ENCODE results near the gene SLC49A3.
"Not testable (repeated sequence)": the region's sequence is repeated elsewhere in the genome, so short reads cannot be mapped to it uniquely, and the experiment has no call there.

Gene SLC49A3

GRCh38 chr4:668219-668618 is 20.7 kb downstream of the SLC49A3 start:
- H3K36me3 Mint-ChIP-seq (ENCODE audit: insufficient read depth) = peaks cover 35% of the 10 kb centered on the region
- not testable (repeated sequence) for H3K27me3 Mint-ChIP-seq; H3K9me3 Mint-ChIP-seq; H3K4me3 Mint-ChIP-seq; ATAC-seq (replicated peaks); H3K4me1 Mint-ChIP-seq (ENCODE audit: low read depth in 2 of 2); DNase-seq; H3K27ac Mint-ChIP-seq

- H3K36me3 Mint-ChIP-seq (ENCODE audit: insufficient read depth) = peaks cover 34% of the 10 kb centered on the region
- no peaks in the 10 kb centered on the region for H3K9me3 Mint-ChIP-seq
- DNase-seq = no peak
- no peak overlapping the region for H3K4me3 Mint-ChIP-seq
- peaks cover 0 to 11% of the 10 kb centered on the region in 2 donors for H3K4me1 Mint-ChIP-seq (ENCODE audit: low read depth in 2 of 2)
- H3K27ac Mint-ChIP-seq = no peak overlapping the region
- H3K27me3 Mint-ChIP-seq = no peaks in the 10 kb centered on the region
- no peak for ATAC-seq (replicated peaks)
Measured at GRCh38 chr4:667545-667925, 21.4 kb downstream of the SLC49A3 start.

GRCh38 chr4:666822-667544 is 22.0 kb downstream of the SLC49A3 start:
- no peak for DNase-seq
- ATAC-seq (replicated peaks) = no peak
- no peak overlapping the region for H3K4me3 Mint-ChIP-seq
- no peaks in the 10 kb centered on the region for H3K27me3 Mint-ChIP-seq
- peaks cover 28% of the 10 kb centered on the region for H3K36me3 Mint-ChIP-seq (ENCODE audit: insufficient read depth)
- H3K4me1 Mint-ChIP-seq (ENCODE audit: low read depth in 2 of 2) = peaks cover 0 to 11% of the 10 kb centered on the region in 2 donors
- no peak overlapping the region for H3K27ac Mint-ChIP-seq
- no peaks in the 10 kb centered on the region for H3K9me3 Mint-ChIP-seq

GRCh38 chr4:666436-666810 is 22.5 kb downstream of the SLC49A3 start:
- Mint-ChIP-seq H3K4me1 (ENCODE audit: low read depth in 2 of 2) (peaks cover 0 to 11% of the 10 kb centered on the region in 2 donors), H3K27ac (no peak overlapping the region), H3K4me3 (no peak overlapping the region), H3K9me3 (no peaks in the 10 kb centered on the region), H3K36me3 (ENCODE audit: insufficient read depth) (peaks cover 23% of the 10 kb centered on the region), H3K27me3 (no peaks in the 10 kb centered on the region)
- no peak for ATAC-seq (replicated peaks)
- DNase-seq = no peak

GRCh38 chr4:665751-666435 is 23.1 kb downstream of the SLC49A3 start:
- DNase-seq = no peak
- no peaks in the 10 kb centered on the region for H3K9me3 Mint-ChIP-seq
- peak overlapping the region in 1 of 2 donors; percentile 83 for H3K4me3 Mint-ChIP-seq
- H3K36me3 Mint-ChIP-seq (ENCODE audit: insufficient read depth) = peaks cover 17% of the 10 kb centered on the region
- H3K4me1 Mint-ChIP-seq (ENCODE audit: low read depth in 2 of 2) = peaks cover 0 to 11% of the 10 kb centered on the region in 2 donors
- H3K27ac Mint-ChIP-seq = no peak overlapping the region
- no peaks in the 10 kb centered on the region for H3K27me3 Mint-ChIP-seq
- no peak for ATAC-seq (replicated peaks)

GRCh38 chr4:665381-665750 is 23.6 kb downstream of the SLC49A3 start:
- peak overlapping the region; percentile 17 to 83 for H3K4me3 Mint-ChIP-seq
- DNase-seq (no peak), ATAC-seq (replicated peaks) (no peak)
- H3K9me3 Mint-ChIP-seq = no peaks in the 10 kb centered on the region
- H3K27ac Mint-ChIP-seq = peak overlapping the region in 1 of 2 donors; percentile 93
- peaks cover 18% of the 10 kb centered on the region for H3K36me3 Mint-ChIP-seq (ENCODE audit: insufficient read depth)
- no peaks in the 10 kb centered on the region for H3K27me3 Mint-ChIP-seq
- peaks cover 0 to 11% of the 10 kb centered on the region in 2 donors for H3K4me1 Mint-ChIP-seq (ENCODE audit: low read depth in 2 of 2)

- H3K27me3 Mint-ChIP-seq = no peaks in the 10 kb centered on the region
- no peaks in the 10 kb centered on the region for H3K9me3 Mint-ChIP-seq
- DNase-seq (no peak), ATAC-seq (replicated peaks) (no peak)
- H3K27ac Mint-ChIP-seq = peak overlapping the region; percentile 52 to 93
- peaks cover 22% of the 10 kb centered on the region for H3K36me3 Mint-ChIP-seq (ENCODE audit: insufficient read depth)
- peak overlapping the region; percentile 82 to 83 for H3K4me3 Mint-ChIP-seq
- H3K4me1 Mint-ChIP-seq (ENCODE audit: low read depth in 2 of 2) = peaks cover 0 to 14% of the 10 kb centered on the region in 2 donors
Measured at GRCh38 chr4:664713-665231, 24.2 kb downstream of the SLC49A3 start.

GRCh38 chr4:663438-664428 is 25.2 kb downstream of the SLC49A3 start:
- peak overlapping the region; percentile 52 to 93 for H3K27ac Mint-ChIP-seq
- H3K4me3 Mint-ChIP-seq = peak overlapping the region; percentile 82 to 83
- ATAC-seq (replicated peaks) (peak; percentile 93), DNase-seq (peak; percentile 66 to 74 (median 72))
- no peaks in the 10 kb centered on the region for H3K9me3 Mint-ChIP-seq
- H3K4me1 Mint-ChIP-seq (ENCODE audit: low read depth in 2 of 2) = peaks cover 0 to 19% of the 10 kb centered on the region in 2 donors
- H3K27me3 Mint-ChIP-seq = no peaks in the 10 kb centered on the region
- H3K36me3 Mint-ChIP-seq (ENCODE audit: insufficient read depth) = peaks cover 22% of the 10 kb centered on the region

- Mint-ChIP-seq H3K9me3 (no peaks in the 10 kb centered on the region), H3K27me3 (no peaks in the 10 kb centered on the region), H3K4me3 (peak overlapping the region; percentile 82 to 83), H3K36me3 (ENCODE audit: insufficient read depth) (peaks cover 22% of the 10 kb centered on the region), H3K4me1 (ENCODE audit: low read depth in 2 of 2) (peaks cover 0 to 19% of the 10 kb centered on the region in 2 donors), H3K27ac (peak overlapping the region in 1 of 2 donors; percentile 93)
- ATAC-seq (replicated peaks) (no peak), DNase-seq (no peak)
Measured at GRCh38 chr4:663046-663437, 25.9 kb downstream of the SLC49A3 start.

- no peaks in the 10 kb centered on the region for H3K27me3 Mint-ChIP-seq
- H3K4me3 Mint-ChIP-seq = peak overlapping the region; percentile 82 to 83
- H3K27ac Mint-ChIP-seq = peak overlapping the region in 1 of 2 donors; percentile 93
- ATAC-seq (replicated peaks) (no peak), DNase-seq (no peak)
- H3K4me1 Mint-ChIP-seq (ENCODE audit: low read depth in 2 of 2) = peaks cover 0 to 19% of the 10 kb centered on the region in 2 donors
- H3K9me3 Mint-ChIP-seq = no peaks in the 10 kb centered on the region
- H3K36me3 Mint-ChIP-seq (ENCODE audit: insufficient read depth) = peaks cover 22% of the 10 kb centered on the region
Measured at GRCh38 chr4:661881-662761, 26.8 kb downstream of the SLC49A3 start.

- DNase-seq (no peak), ATAC-seq (replicated peaks) (no peak)
- Mint-ChIP-seq H3K27me3 (no peaks in the 10 kb centered on the region), H3K27ac (no peak overlapping the region), H3K4me3 (no peak overlapping the region), H3K9me3 (no peaks in the 10 kb centered on the region), H3K4me1 (ENCODE audit: low read depth in 2 of 2) (peaks cover 0 to 21% of the 10 kb centered on the region in 2 donors), H3K36me3 (ENCODE audit: insufficient read depth) (peaks cover 22% of the 10 kb centered on the region)
Measured at GRCh38 chr4:661231-661630, 27.7 kb downstream of the SLC49A3 start.

- H3K4me3 Mint-ChIP-seq = no peak overlapping the region
- H3K27ac Mint-ChIP-seq = peak overlapping the region in 1 of 2 donors; percentile 66
- ATAC-seq (replicated peaks) = no peak
- peaks cover 22% of the 10 kb centered on the region for H3K36me3 Mint-ChIP-seq (ENCODE audit: insufficient read depth)
- H3K9me3 Mint-ChIP-seq = no peaks in the 10 kb centered on the region
- no peak for DNase-seq
- H3K27me3 Mint-ChIP-seq = peaks cover 0 to 7% of the 10 kb centered on the region in 2 donors
- H3K4me1 Mint-ChIP-seq (ENCODE audit: low read depth in 2 of 2) = peaks cover 0 to 19% of the 10 kb centered on the region in 2 donors
Measured at GRCh38 chr4:660401-660800, 28.6 kb downstream of the SLC49A3 start.
